HL-60 (cell line): ENCODE data around the gene OPHN1.

ENCODE experiments used
- CTCF ChIP-seq: IDR thresholded peaks from one replicate; pipeline ENCODE4 v1.5.1; 2011; ENCODE audit warnings: low read length, control low read depth, inconsistent platforms; ENCODE audit not compliant: insufficient read depth
- GABPA ChIP-seq: IDR thresholded peaks from 2 replicates; pipeline ENCODE4 v1.6.1; 2012; ENCODE audit warnings: low read depth
- POLR2AphosphoS5 ChIP-seq: IDR thresholded peaks from 2 replicates; pipeline ENCODE4 v1.6.1; 2012; ENCODE audit warnings: low read depth
- REST ChIP-seq: IDR thresholded peaks from 2 replicates; pipeline ENCODE4 v1.6.1; 2012; ENCODE audit warnings: low read depth; ENCODE audit not compliant: insufficient replicate concordance
- SPI1 ChIP-seq: IDR thresholded peaks from 2 replicates; pipeline ENCODE4 v1.6.1; 2012; ENCODE audit warnings: low read depth, mild to moderate bottlenecking, borderline replicate concordance

GRCh38 chrX:68358679-68359078, 74.6 kb downstream of the OPHN1 start:
- TF ChIP-seq CTCF (no peak), GABPA (no peak), POLR2AphosphoS5 (no peak), REST (no peak), SPI1 (no peak)
